D721Med (cell line): ENCODE measurements around the gene GABRA5.
A peak's percentile ranks its signal among the peaks of the same experiment; 100 is the strongest.

Experiments
- DNase-seq: peaks from one replicate; pipeline ENCODE4 v3.0.0; 2011; ENCODE audit warnings: low spot score; ENCODE audit not compliant: insufficient read length
- FAIRE-seq: peaks from 2 replicates; lab custom pipeline; 2011; peaks lifted over from hg19 to GRCh38; lab: Jason Lieb, UNC
- TF ChIP-seq, protein P1 (sequence below): IDR thresholded peaks from 2 replicates; pipeline ENCODE4 v1.5.1; 2012; ENCODE audit warnings: mild to moderate bottlenecking, control low read depth; ENCODE audit not compliant: insufficient read depth; ENCODE audit errors: missing control alignments

GABRA5 gene

DNA sequence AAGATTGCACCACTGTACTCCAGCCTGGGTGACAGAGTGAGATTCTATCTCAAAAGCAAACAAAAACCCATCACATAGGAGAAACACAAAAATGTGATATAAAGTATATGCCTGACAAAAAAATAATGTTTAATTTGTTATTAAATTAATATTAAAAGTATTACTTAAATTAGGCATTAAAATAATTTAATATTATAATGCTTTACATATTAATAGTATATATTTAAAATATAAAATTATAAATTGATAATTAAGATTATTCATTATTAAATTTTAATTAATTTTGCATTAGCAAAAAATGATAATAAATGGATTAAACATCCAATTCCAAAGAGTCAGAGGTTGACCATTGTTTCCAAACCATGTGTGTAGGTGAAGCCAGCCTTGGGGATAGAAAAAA, 22.0 kb upstream of the GABRA5 start:
- no peak for DNase-seq
- no peak for FAIRE-seq
- TF ChIP-seq, protein P1, sequence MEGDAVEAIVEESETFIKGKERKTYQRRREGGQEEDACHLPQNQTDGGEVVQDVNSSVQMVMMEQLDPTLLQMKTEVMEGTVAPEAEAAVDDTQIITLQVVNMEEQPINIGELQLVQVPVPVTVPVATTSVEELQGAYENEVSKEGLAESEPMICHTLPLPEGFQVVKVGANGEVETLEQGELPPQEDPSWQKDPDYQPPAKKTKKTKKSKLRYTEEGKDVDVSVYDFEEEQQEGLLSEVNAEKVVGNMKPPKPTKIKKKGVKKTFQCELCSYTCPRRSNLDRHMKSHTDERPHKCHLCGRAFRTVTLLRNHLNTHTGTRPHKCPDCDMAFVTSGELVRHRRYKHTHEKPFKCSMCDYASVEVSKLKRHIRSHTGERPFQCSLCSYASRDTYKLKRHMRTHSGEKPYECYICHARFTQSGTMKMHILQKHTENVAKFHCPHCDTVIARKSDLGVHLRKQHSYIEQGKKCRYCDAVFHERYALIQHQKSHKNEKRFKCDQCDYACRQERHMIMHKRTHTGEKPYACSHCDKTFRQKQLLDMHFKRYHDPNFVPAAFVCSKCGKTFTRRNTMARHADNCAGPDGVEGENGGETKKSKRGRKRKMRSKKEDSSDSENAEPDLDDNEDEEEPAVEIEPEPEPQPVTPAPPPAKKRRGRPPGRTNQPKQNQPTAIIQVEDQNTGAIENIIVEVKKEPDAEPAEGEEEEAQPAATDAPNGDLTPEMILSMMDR = no peak

- DNase-seq (no peak), FAIRE-seq (no peak)
- TF ChIP-seq, protein P1 = no peak
Observed at GRCh38 chr15:26848498-26848897, 18.4 kb upstream of the GABRA5 start.

DNA sequence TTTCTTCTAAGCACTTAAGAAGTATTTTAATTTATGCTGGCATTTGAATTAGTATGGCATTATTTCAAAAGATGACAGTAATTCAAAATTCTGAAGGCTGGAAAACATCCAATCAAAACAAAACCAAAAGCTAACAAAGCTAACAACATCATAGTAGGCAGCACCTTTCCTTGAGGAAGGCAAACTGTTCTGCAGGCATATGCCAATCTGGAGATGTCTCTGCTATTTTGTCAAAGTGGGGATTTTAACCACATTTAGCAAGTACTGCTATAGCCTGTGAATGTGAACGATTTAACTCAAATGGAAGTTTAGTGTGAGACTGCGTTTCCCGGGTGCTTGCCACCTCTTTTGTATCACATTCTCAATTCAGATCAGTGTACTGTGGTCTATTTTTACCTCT, 16.7 kb upstream of the GABRA5 start:
- TF ChIP-seq, protein P1 = no peak
- FAIRE-seq (no peak), DNase-seq (no peak)

GRCh38 chr15:26852980-26853379, 13.9 kb upstream of the GABRA5 start:
- no peak for FAIRE-seq
- TF ChIP-seq, protein P1 = no peak
- DNase-seq = no peak

- no peak for DNase-seq
- no peak for FAIRE-seq
- TF ChIP-seq, protein P1 = no peak
Observed at GRCh38 chr15:26854435-26854834, 12.4 kb upstream of the GABRA5 start.

DNA sequence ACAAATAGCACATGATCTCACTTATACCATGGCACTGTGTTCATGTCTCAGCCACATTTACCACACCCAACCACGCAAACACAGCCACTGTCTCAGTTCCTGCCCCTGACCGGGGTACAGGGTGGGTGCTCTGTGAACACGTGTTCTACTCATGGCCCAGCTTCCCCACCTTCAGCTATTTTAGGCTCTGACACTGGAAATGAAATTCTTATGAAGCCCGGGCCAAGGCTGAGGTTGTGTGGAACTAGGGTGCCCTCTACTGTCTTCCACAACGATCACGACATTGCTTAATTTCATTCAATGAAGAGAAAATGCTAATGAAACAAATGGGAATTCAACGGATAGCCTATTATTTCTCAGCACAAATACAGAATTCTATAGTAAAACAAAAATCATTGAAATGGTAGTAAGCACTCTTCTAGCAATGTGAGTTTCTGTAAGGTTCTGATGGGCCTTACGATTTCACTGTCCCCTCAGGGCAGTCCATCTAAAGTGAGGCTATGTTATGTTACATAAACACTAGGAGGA, 2.1 kb upstream of the GABRA5 start:
- DNase-seq (no peak), FAIRE-seq (no peak)
- TF ChIP-seq, protein P1 = peak; percentile 91

DNA sequence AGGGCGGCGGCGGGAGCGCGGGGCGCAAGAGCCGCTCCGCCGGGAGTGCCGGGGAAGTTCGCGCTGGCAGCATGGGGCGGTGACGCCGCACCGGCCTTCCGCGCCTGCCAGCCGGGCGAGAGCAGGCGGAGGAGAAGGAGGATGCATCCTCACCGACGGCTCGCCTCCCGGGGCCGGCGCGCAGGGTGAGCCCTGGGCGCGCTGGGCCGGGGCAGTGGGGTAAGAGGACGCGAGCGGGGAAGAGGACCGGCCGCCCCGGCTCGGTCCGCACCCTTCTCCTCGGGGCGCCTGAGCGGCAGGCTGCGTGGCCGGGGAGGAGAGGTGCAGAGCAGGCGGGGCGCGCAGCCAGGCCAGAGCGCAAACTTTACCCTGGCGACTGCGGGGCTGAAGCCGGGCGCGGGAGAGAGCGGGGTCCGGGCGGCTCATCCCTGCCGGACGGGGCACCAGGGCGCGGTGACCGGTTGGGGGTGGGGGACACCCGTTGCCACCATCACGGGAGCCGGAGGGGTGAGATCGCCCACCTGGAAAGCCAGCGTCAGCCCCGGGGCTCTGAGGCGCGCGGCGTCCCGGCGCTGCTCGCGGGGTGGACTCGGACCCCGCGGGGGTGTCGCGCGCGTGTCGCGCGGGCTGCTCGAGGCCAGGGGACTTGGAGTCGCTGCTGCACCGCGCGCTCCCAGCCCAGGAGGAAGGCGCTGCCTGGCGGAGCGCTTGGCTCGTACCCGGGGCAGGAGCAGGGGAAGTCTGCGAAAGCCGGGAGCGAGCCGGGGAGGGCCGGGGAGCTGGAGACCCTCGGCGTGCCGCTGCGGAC, 542 bp downstream of the GABRA5 start:
- DNase-seq (no peak), FAIRE-seq (no peak)

More for the DNA sequence above, 542 bp downstream of the GABRA5 start:
- TF ChIP-seq, protein P1 = no peak
